ENCODE data around the gene COG6. TPM values are rescaled to one million over a fixed set of nuclear protein-coding genes. Genes with fewer than 3 reads are reported as not detected.
A peak's percentile ranks its signal among the peaks of the same experiment; 100 is the strongest.

The COG6 gene
- total RNA-seq, 1 donor from 2014 or later: 67.0 TPM

DNA sequence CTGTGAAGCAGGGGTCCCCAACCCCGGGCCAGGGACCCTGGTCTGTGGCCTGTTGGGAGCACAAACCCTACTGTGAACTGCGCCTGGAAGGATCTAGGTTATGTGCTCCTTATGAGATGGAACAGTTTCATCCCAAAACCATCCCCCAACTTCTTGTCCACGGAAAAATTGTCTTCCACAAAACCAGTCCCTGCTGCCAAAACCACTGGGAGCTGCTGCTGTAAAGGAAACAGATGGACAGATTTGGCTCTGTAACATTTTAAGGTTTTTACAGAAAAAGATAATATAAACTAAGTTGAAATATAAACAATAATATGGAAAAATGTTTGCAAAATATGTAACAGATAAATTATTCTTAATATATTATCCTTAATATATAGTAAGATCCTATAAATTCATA, 73.7 kb downstream of the COG6 start:
- no peaks in the 10 kb centered on the region for H3K27me3 ChIP-seq (ENCODE audit: insufficient read depth, low read length)
- H2AFZ ChIP-seq (ENCODE audit: low read depth, low read length): no peak overlapping the region
- no peaks in the 10 kb centered on the region for H3K9me3 ChIP-seq (ENCODE audit: insufficient read depth, low read depth, low read length)
- H3K4me2 ChIP-seq (ENCODE audit: low read length): no peak overlapping the region
- H3K27ac ChIP-seq (ENCODE audit: low read depth, low read length): no peak overlapping the region
- H4K20me1 ChIP-seq (ENCODE audit: insufficient read depth, low read length): no peaks in the 10 kb centered on the region
- FAIRE-seq (no peak), DNase-seq (ENCODE audit: low read depth) (peak; percentile 1)
- no peak for TF ChIP-seq EZH2 (IDR thresholded peaks at IDR 0.05; ENCODE audit: insufficient read depth, low read length)
- TF ChIP-seq, protein P1, sequence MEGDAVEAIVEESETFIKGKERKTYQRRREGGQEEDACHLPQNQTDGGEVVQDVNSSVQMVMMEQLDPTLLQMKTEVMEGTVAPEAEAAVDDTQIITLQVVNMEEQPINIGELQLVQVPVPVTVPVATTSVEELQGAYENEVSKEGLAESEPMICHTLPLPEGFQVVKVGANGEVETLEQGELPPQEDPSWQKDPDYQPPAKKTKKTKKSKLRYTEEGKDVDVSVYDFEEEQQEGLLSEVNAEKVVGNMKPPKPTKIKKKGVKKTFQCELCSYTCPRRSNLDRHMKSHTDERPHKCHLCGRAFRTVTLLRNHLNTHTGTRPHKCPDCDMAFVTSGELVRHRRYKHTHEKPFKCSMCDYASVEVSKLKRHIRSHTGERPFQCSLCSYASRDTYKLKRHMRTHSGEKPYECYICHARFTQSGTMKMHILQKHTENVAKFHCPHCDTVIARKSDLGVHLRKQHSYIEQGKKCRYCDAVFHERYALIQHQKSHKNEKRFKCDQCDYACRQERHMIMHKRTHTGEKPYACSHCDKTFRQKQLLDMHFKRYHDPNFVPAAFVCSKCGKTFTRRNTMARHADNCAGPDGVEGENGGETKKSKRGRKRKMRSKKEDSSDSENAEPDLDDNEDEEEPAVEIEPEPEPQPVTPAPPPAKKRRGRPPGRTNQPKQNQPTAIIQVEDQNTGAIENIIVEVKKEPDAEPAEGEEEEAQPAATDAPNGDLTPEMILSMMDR (IDR thresholded peaks at IDR 0.05; ENCODE audit: insufficient read depth, low read depth, low read length): no peak
- H3K79me2 ChIP-seq (ENCODE audit: insufficient read depth, low read length): no peaks in the 10 kb centered on the region
- peaks cover 7% of the 10 kb centered on the region for H3K36me3 ChIP-seq (ENCODE audit: insufficient read depth, low read length)
- Mint-ChIP-seq H3K27me3 (ENCODE audit: low read depth, unreplicated experiment) (no peaks in the 10 kb centered on the region), H3K4me3 (ENCODE audit: unreplicated experiment) (no peak overlapping the region), H3K9me3 (ENCODE audit: unreplicated experiment) (no peaks in the 10 kb centered on the region), H3K27ac (ENCODE audit: unreplicated experiment) (no peak overlapping the region), H3K36me3 (ENCODE audit: low read depth, unreplicated experiment) (peaks cover 8% of the 10 kb centered on the region), H3K4me1 (ENCODE audit: low read depth, unreplicated experiment) (no peaks in the 10 kb centered on the region)
- H3K9ac ChIP-seq (ENCODE audit: low read length): no peak overlapping the region
- no peak overlapping the region for H3K4me3 ChIP-seq (ENCODE audit: insufficient read depth, low read depth, low read length)
- H3K4me1 ChIP-seq (ENCODE audit: insufficient read depth, low read length): no peaks in the 10 kb centered on the region

DNA sequence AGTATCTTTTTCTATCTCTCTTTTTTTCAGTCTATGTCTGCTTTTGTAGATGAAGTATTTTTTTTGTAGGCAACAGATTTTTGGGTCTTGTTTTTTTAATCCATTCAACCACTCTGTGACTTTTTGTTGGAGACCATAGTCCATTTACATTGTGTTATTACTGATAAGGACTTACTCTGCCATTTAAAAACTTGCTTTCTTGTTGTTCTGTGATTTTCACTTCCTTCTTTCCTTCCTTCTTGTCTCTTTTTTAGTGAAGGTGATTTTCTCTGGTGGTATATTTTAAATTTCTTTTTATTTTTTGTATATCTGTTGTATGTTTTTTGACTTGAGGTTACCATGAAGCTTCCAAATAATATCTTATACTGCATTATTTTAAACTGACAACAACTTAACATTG, 79.5 kb downstream of the COG6 start:
- no peaks in the 10 kb centered on the region for H4K20me1 ChIP-seq (ENCODE audit: insufficient read depth, low read length)
- no peak overlapping the region for H3K4me3 Mint-ChIP-seq (ENCODE audit: unreplicated experiment)
- no peak for FAIRE-seq
- H2AFZ ChIP-seq (ENCODE audit: low read depth, low read length): no peak overlapping the region
- no peaks in the 10 kb centered on the region for H3K79me2 ChIP-seq (ENCODE audit: insufficient read depth, low read length)
- H3K4me1 Mint-ChIP-seq (ENCODE audit: low read depth, unreplicated experiment): no peaks in the 10 kb centered on the region
- no peak overlapping the region for H3K4me2 ChIP-seq (ENCODE audit: low read length)
- no peak overlapping the region for H3K9ac ChIP-seq (ENCODE audit: low read length)
- H3K36me3 Mint-ChIP-seq (ENCODE audit: low read depth, unreplicated experiment): peaks cover 28% of the 10 kb centered on the region
- TF ChIP-seq, protein P1 (IDR thresholded peaks at IDR 0.05; ENCODE audit: insufficient read depth, low read depth, low read length): no peak
- TF ChIP-seq EZH2 (IDR thresholded peaks at IDR 0.05; ENCODE audit: insufficient read depth, low read length): no peak
- H3K4me1 ChIP-seq (ENCODE audit: insufficient read depth, low read length): no peaks in the 10 kb centered on the region
- H3K9me3 ChIP-seq (ENCODE audit: insufficient read depth, low read depth, low read length): no peaks in the 10 kb centered on the region
- no peak for DNase-seq (ENCODE audit: low read depth)
- H3K27ac ChIP-seq (ENCODE audit: low read depth, low read length): no peak overlapping the region
- H3K4me3 ChIP-seq (ENCODE audit: insufficient read depth, low read depth, low read length): no peak overlapping the region
- H3K27me3 Mint-ChIP-seq (ENCODE audit: low read depth, unreplicated experiment): no peaks in the 10 kb centered on the region
- no peaks in the 10 kb centered on the region for H3K27me3 ChIP-seq (ENCODE audit: insufficient read depth, low read length)
- H3K9me3 Mint-ChIP-seq (ENCODE audit: unreplicated experiment): peaks cover 6% of the 10 kb centered on the region
- no peak overlapping the region for H3K27ac Mint-ChIP-seq (ENCODE audit: unreplicated experiment)
- peaks cover 3% of the 10 kb centered on the region for H3K36me3 ChIP-seq (ENCODE audit: insufficient read depth, low read length)

DNA sequence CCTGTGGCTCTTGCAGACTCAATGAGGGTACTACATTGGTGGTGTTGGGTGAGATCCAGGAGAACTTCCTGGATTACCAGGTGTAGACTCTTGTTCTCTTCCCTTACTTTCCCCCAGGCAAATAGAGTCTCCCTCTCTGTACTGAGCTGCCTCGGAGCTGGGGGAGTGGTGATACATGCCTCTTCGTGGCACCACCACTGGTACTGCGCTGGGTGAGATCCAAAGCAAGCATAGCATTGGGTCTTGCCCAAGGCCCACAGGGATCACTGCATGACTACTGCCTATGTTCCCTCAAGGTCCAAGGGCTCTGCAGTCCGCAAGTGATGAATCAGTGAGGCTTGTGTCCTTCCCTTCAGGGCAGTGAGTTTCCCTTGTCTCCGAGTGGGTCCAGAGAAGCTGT, 81.6 kb downstream of the COG6 start:
- TF ChIP-seq EZH2 (IDR thresholded peaks at IDR 0.05; ENCODE audit: insufficient read depth, low read length): no peak
- TF ChIP-seq, protein P1 (IDR thresholded peaks at IDR 0.05; ENCODE audit: insufficient read depth, low read depth, low read length): no peak
- Histone ChIP-seq H3K4me3 (ENCODE audit: insufficient read depth, low read depth, low read length) (no peak overlapping the region), H3K27me3 (ENCODE audit: insufficient read depth, low read length) (no peaks in the 10 kb centered on the region), H3K27ac (ENCODE audit: low read depth, low read length) (no peak overlapping the region), H3K36me3 (ENCODE audit: insufficient read depth, low read length) (no peaks in the 10 kb centered on the region), H2AFZ (ENCODE audit: low read depth, low read length) (no peak overlapping the region), H4K20me1 (ENCODE audit: insufficient read depth, low read length) (no peaks in the 10 kb centered on the region), H3K79me2 (ENCODE audit: insufficient read depth, low read length) (no peaks in the 10 kb centered on the region), H3K9me3 (ENCODE audit: insufficient read depth, low read depth, low read length) (no peaks in the 10 kb centered on the region), H3K4me1 (ENCODE audit: insufficient read depth, low read length) (no peaks in the 10 kb centered on the region), H3K9ac (ENCODE audit: low read length) (no peak overlapping the region), H3K4me2 (ENCODE audit: low read length) (no peak overlapping the region)
- Mint-ChIP-seq H3K27me3 (ENCODE audit: low read depth, unreplicated experiment) (no peaks in the 10 kb centered on the region), H3K4me1 (ENCODE audit: low read depth, unreplicated experiment) (no peaks in the 10 kb centered on the region), H3K9me3 (ENCODE audit: unreplicated experiment) (peaks cover 12% of the 10 kb centered on the region), H3K4me3 (ENCODE audit: unreplicated experiment) (no peak overlapping the region), H3K27ac (ENCODE audit: unreplicated experiment) (no peak overlapping the region), H3K36me3 (ENCODE audit: low read depth, unreplicated experiment) (peaks cover 36% of the 10 kb centered on the region)
- DNase-seq (ENCODE audit: low read depth) (no peak), FAIRE-seq (no peak)

Measured in astrocyte (in vitro differentiated cells and primary cell).